HEK293 (cell line): ENCODE data around the gene SGPL1.

Experiments used
- CTCF ChIA-PET: fragments of 350-600 bp; formaldehyde crosslinking; extraction: SDS; loops from one replicate; lab custom pipeline; 2021; ENCODE audit warnings: antibody characterized with exemption; lab: Yijun Ruan, JAX
- POLR2A ChIA-PET: fragments of 300-600 bp; formaldehyde crosslinking; extraction: SDS; loops from one replicate; lab custom pipeline; 2020; ENCODE audit warnings: antibody characterized with exemption, inconsistent platforms; lab: Yijun Ruan, JAX
- H3K27ac ChIP-seq: fragments of 200-500 bp; sonication (Bioruptor generic); 2 replicates; pipeline ENCODE4 v1.5.1; 2014; ENCODE audit warnings: low read depth, low read length, control low read depth, inconsistent platforms; ENCODE audit errors: extremely low read depth
- H3K36me3 ChIP-seq, 2 experiments: fragments of 200-500 bp in 1 of 2; sonication (Bioruptor generic) in 1 of 2; 1 replicate in 1 of 2; 2 replicates in 1 of 2; pipeline ENCODE4 v1.5.1; 2014 to 2017; ENCODE audit warnings: inconsistent platforms in 2 of 2, low read length in 2 of 2; ENCODE audit not compliant: control insufficient read depth in 2 of 2, insufficient read depth in 1 of 2
- H3K4me1 ChIP-seq: fragments of 200-500 bp; sonication (Bioruptor generic); 2 replicates; pipeline ENCODE4 v1.5.1; 2014; ENCODE audit warnings: mild to moderate bottlenecking, low read length, inconsistent platforms; ENCODE audit not compliant: control insufficient read depth, insufficient read depth
- H3K4me3 ChIP-seq: 2 replicates; pipeline ENCODE4 v1.5.1; 2011; ENCODE audit warnings: low read depth, mild to moderate bottlenecking, control low read depth, low read length, moderate library complexity
- H3K9me3 ChIP-seq: fragments of 200-500 bp; sonication (Bioruptor generic); 2 replicates; pipeline ENCODE4 v1.5.1; 2014; ENCODE audit warnings: low read depth, low read length, inconsistent platforms; ENCODE audit not compliant: control insufficient read depth, insufficient read depth
- HIC1 ChIP-seq: fragments of 450-650 bp; formaldehyde crosslinking; IDR thresholded peaks from 2 replicates; pipeline ENCODE4 v1.5.1; 2016; ENCODE audit warnings: missing biosample characterization, missing genetic modification characterization
- KLF7 ChIP-seq: fragments of 450-650 bp; formaldehyde crosslinking; IDR thresholded peaks from 2 replicates; pipeline ENCODE4 v1.5.1; 2016; ENCODE audit warnings: missing biosample characterization, missing genetic modification characterization, borderline replicate concordance
- KLF9 ChIP-seq: fragments of 450-650 bp; formaldehyde crosslinking; IDR thresholded peaks from 2 replicates; pipeline ENCODE4 v1.5.1; 2016; ENCODE audit warnings: missing biosample characterization, missing genetic modification characterization, low read depth
- PRDM1 ChIP-seq: fragments of 450-650 bp; formaldehyde crosslinking; IDR thresholded peaks from 2 replicates; pipeline ENCODE4; 2016; ENCODE audit warnings: missing biosample characterization, missing genetic modification characterization
- REST ChIP-seq: fragments of 450-650 bp; formaldehyde crosslinking; IDR thresholded peaks from 2 replicates; pipeline ENCODE4 v1.5.1; 2016; ENCODE audit warnings: missing biosample characterization, missing genetic modification characterization
- SCRT2 ChIP-seq: fragments of 450-650 bp; formaldehyde crosslinking; IDR thresholded peaks from 2 replicates; pipeline ENCODE4 v1.5.1; 2016; ENCODE audit warnings: missing biosample characterization, missing genetic modification characterization
- SETDB1 ChIP-seq: IDR thresholded peaks from one replicate; pipeline ENCODE4 v1.6.1; 2017; ENCODE audit warnings: mild to moderate bottlenecking, low read length, moderate library complexity, mixed read lengths; ENCODE audit not compliant: insufficient read length
- WT1 ChIP-seq: fragments of 450-650 bp; formaldehyde crosslinking; IDR thresholded peaks from 2 replicates; pipeline ENCODE4 v1.5.1; 2016; ENCODE audit warnings: missing biosample characterization, missing genetic modification characterization
- ZBTB26 ChIP-seq: fragments of 450-650 bp; formaldehyde crosslinking; optimal IDR thresholded peaks from 2 replicates; pipeline ENCODE3; 2016; ENCODE audit warnings: missing biosample characterization, mild to moderate bottlenecking, missing genetic modification characterization
- ZNF10 ChIP-seq: fragments of 450-650 bp; formaldehyde crosslinking; IDR thresholded peaks from 2 replicates; pipeline ENCODE4 v1.5.1; 2017; ENCODE audit warnings: missing biosample characterization, missing genetic modification characterization
- ZNF174 ChIP-seq: fragments of 450-650 bp; formaldehyde crosslinking; IDR thresholded peaks from 2 replicates; pipeline ENCODE4 v1.5.0; 2017; ENCODE audit warnings: missing biosample characterization, mild to moderate bottlenecking, missing genetic modification characterization
- ZNF19 ChIP-seq: fragments of 450-650 bp; formaldehyde crosslinking; IDR thresholded peaks from 2 replicates; pipeline ENCODE4; 2016; ENCODE audit warnings: missing biosample characterization, missing genetic modification characterization, low read depth
- ZNF274 ChIP-seq, 2 experiments: fragments of 200-500 bp in 1 of 2; fragments of 450-650 bp in 1 of 2; sonication (Bioruptor generic) in 1 of 2; formaldehyde crosslinking in 1 of 2; IDR thresholded peaks; 2 replicates each; pipeline versions ENCODE4 v1.5.1 to v1.6.1; 2014 to 2016; ENCODE audit warnings: borderline replicate concordance in 1 of 2, inconsistent platforms in 1 of 2, low read length in 1 of 2, missing biosample characterization in 1 of 2, missing genetic modification characterization in 1 of 2
- ZNF324 ChIP-seq: fragments of 450-650 bp; formaldehyde crosslinking; IDR thresholded peaks from 2 replicates; pipeline ENCODE4 v1.5.1; 2016; ENCODE audit warnings: missing biosample characterization, missing genetic modification characterization
- ZNF449 ChIP-seq: fragments of 450-650 bp; formaldehyde crosslinking; IDR thresholded peaks from 2 replicates; pipeline ENCODE4 v1.5.1; 2017; ENCODE audit warnings: missing biosample characterization, mild to moderate bottlenecking, missing genetic modification characterization, moderate library complexity
- ZNF560 ChIP-seq: fragments of 450-650 bp; formaldehyde crosslinking; IDR thresholded peaks from 2 replicates; pipeline ENCODE4 v1.5.1; 2017; ENCODE audit warnings: missing biosample characterization, missing genetic modification characterization, borderline replicate concordance
- ZNF624 ChIP-seq: fragments of 450-650 bp; formaldehyde crosslinking; IDR thresholded peaks from 2 replicates; pipeline ENCODE4 v1.5.1; 2017; ENCODE audit warnings: missing biosample characterization, missing genetic modification characterization
- ZNF639 ChIP-seq: fragments of 450-650 bp; formaldehyde crosslinking; IDR thresholded peaks from 2 replicates; pipeline ENCODE4 v1.5.1; 2016; ENCODE audit warnings: missing biosample characterization, missing genetic modification characterization
- ZNF670 ChIP-seq: fragments of 450-650 bp; formaldehyde crosslinking; IDR thresholded peaks from 2 replicates; pipeline ENCODE4 v1.5.1; 2016; ENCODE audit warnings: missing biosample characterization, missing genetic modification characterization, low read depth
- ZNF830 ChIP-seq: fragments of 450-650 bp; IDR thresholded peaks from 2 replicates; pipeline ENCODE4 v1.5.0; 2018; ENCODE audit warnings: missing biosample characterization, missing genetic modification characterization, low read depth, mild to moderate bottlenecking, moderate library complexity
- ZSCAN16 ChIP-seq: fragments of 450-650 bp; formaldehyde crosslinking; IDR thresholded peaks from 2 replicates; pipeline ENCODE4 v1.5.1; 2016; ENCODE audit warnings: missing biosample characterization, missing genetic modification characterization

The SGPL1 gene

GRCh38 chr10:70836319-70836718 lies 20.6 kb downstream of the SGPL1 start:
- peaks cover 5 to 18% of the 10 kb centered on the region in 2 experiments; a peak in 2 of 3 replicates for H3K36me3 ChIP-seq
- POLR2A ChIA-PET, result interaction anchor here (1.0 to 1.4 kb wide), 2 partner anchors 11 to 19 kb away, joined by 3 to 4 read pairs; no protein-coding TSS in a partner anchor
- no peaks in the 10 kb centered on the region for H3K9me3 ChIP-seq
- TF ChIP-seq ZNF670 (no peak), PRDM1 (tag by site-specific recombination) (peak; percentile 92), ZNF624 (no peak)
- no peaks in the 10 kb centered on the region; the same call in 1 of the 2 replicates for H3K4me1 ChIP-seq
- no peak overlapping the region for H3K4me3 ChIP-seq
- H3K27ac ChIP-seq, result no peak overlapping the region
- CTCF ChIA-PET, result no interaction called here

GRCh38 chr10:70837660-70838059 lies 21.9 kb downstream of the SGPL1 start:
- H3K4me1 ChIP-seq, result no peaks in the 10 kb centered on the region; the same call in 1 of the 2 replicates
- TF ChIP-seq ZNF10, result no peak
- TF ChIP-seq SETDB1, result peak; percentile 60
- no peak for TF ChIP-seq ZNF174
- POLR2A ChIA-PET, result no interaction called here
- CTCF ChIA-PET, result no interaction called here
- no peak overlapping the region for H3K4me3 ChIP-seq
- no peak overlapping the region for H3K27ac ChIP-seq
- H3K36me3 ChIP-seq, result peaks cover 5 to 19% of the 10 kb centered on the region in 2 experiments; a peak in 2 of 3 replicates
- no peaks in the 10 kb centered on the region for H3K9me3 ChIP-seq

GRCh38 chr10:70838270-70838805 lies 22.6 kb downstream of the SGPL1 start:
- ChIA-PET CTCF (no interaction called here), POLR2A (interaction anchor here (0.6 to 1.3 kb wide), 2 partner anchors 9 to 1028 kb away, joined by 3 to 4 read pairs; no protein-coding TSS in a partner anchor)
- peaks cover 5 to 20% of the 10 kb centered on the region in 2 experiments; a peak in 2 of 3 replicates for H3K36me3 ChIP-seq
- TF ChIP-seq ZBTB26 (tag by site-specific recombination) (no peak), SCRT2 (no peak), KLF7 (tag by site-specific recombination) (no peak), ZNF639 (tag by site-specific recombination) (no peak), ZNF449 (no peak), KLF9 (no peak), ZNF274 (IDR thresholded peaks at IDR 0.05; ENCODE audit: low read length) (no peak), ZNF274 (tag by site-specific recombination; IDR thresholded peaks at IDR 0.05; ENCODE audit: borderline replicate concordance) (no peak), ZNF560 (tag by site-specific recombination) (no peak), ZSCAN16 (tag by site-specific recombination) (no peak), ZNF324 (tag by site-specific recombination) (no peak), WT1 (no peak), ZNF670 (no peak), REST (tag by site-specific recombination) (no peak), ZNF19 (tag by site-specific recombination) (no peak), ZNF830 (tag by site-specific recombination) (no peak), HIC1 (tag by site-specific recombination) (no peak)

More at GRCh38 chr10:70838270-70838805, 22.6 kb downstream of the SGPL1 start:
- Histone ChIP-seq H3K27ac (no peak overlapping the region), H3K9me3 (no peaks in the 10 kb centered on the region), H3K4me1 (no peaks in the 10 kb centered on the region), H3K4me3 (no peak overlapping the region)
